WTC11 (cell line): ENCODE results near the gene CDKN2AIPNL. TPM values are rescaled to one million over a fixed set of nuclear protein-coding genes. Genes with fewer than 3 reads are reported as not detected.

ENCODE experiments used
- ATAC-seq: fragments of 200-7000 bp; cut with Tn5 transposase; 2 replicates; pipeline ENCODE4 v1.10.0; 2021; ENCODE audit warnings: mild to moderate bottlenecking, moderate library complexity
- CTCF ChIA-PET: fragments of 300-600 bp; sonication (Branson Sonifier 250); formaldehyde crosslinking; loops from one replicate; lab custom pipeline; 2021; ENCODE audit warnings: antibody characterized with exemption; lab: Charles Lee
- POLR2A ChIA-PET: fragments of 350-600 bp; sonication (Branson Sonifier 250); formaldehyde crosslinking; loops from one replicate; lab custom pipeline; 2021; ENCODE audit warnings: antibody characterized with exemption; lab: Charles Lee
- DNase-seq: peaks from one replicate; pipeline ENCODE4 v3.0.0; 2021; ENCODE audit warnings: low spot score
- H3K27ac Mint-ChIP-seq: 2 replicates; pipeline ENCODE4 v1.8.0; 2021; ENCODE audit warnings: mixed read lengths
- H3K27me3 Mint-ChIP-seq: 2 replicates; pipeline ENCODE4 v1.8.0; 2021; ENCODE audit warnings: low read depth, mild to moderate bottlenecking, moderate library complexity, mixed read lengths
- H3K36me3 Mint-ChIP-seq: 2 replicates; pipeline ENCODE4 v1.8.0; 2021; ENCODE audit warnings: mixed read lengths
- H3K4me1 Mint-ChIP-seq: 2 replicates; pipeline ENCODE4 v1.8.0; 2022; ENCODE audit warnings: mixed read lengths
- H3K4me3 Mint-ChIP-seq: 2 replicates; pipeline ENCODE4 v1.8.0; 2021; ENCODE audit warnings: mild to moderate bottlenecking, moderate library complexity, mixed read lengths
- H3K9me3 Mint-ChIP-seq: 2 replicates; pipeline ENCODE4 v1.8.0; 2021; ENCODE audit warnings: mixed read lengths
- ATF1 ChIP-seq: sonication (generic); formaldehyde crosslinking; IDR thresholded peaks from 2 replicates; pipeline ENCODE4 v1.8.1; 2023; ENCODE audit warnings: mild to moderate bottlenecking, moderate library complexity, missing genetic modification reagents
- ETV6 ChIP-seq: sonication (generic); formaldehyde crosslinking; IDR thresholded peaks from 2 replicates; pipeline ENCODE4 v1.8.1; 2022; ENCODE audit warnings: mild to moderate bottlenecking, missing genetic modification reagents
- TP53 ChIP-seq: sonication (generic); formaldehyde crosslinking; IDR thresholded peaks from 2 replicates; pipeline ENCODE4 v1.8.1; 2023; ENCODE audit warnings: mild to moderate bottlenecking, missing genetic modification reagents
- ZNF121 ChIP-seq: sonication (generic); formaldehyde crosslinking; IDR thresholded peaks from 2 replicates; pipeline ENCODE4 v1.8.0; 2023; ENCODE audit warnings: missing genetic modification reagents
- ZNF219 ChIP-seq: sonication (generic); formaldehyde crosslinking; IDR thresholded peaks from 2 replicates; pipeline ENCODE4 v1.8.0; 2023; ENCODE audit warnings: missing genetic modification reagents, mild to moderate bottlenecking, borderline replicate concordance
- ZNF423 ChIP-seq: fragments of 250-450 bp; sonication (Bioruptor Pico); IDR thresholded peaks from 2 replicates; pipeline ENCODE4 v2.1.2; 2022; ENCODE audit warnings: mild to moderate bottlenecking, moderate library complexity
- total RNA-seq: library from RNA; stranded (reverse); gene quantifications from 3 replicates; pipeline ENCODE4 v1.2.3, GENCODE V29; 2021
- TF ChIP-seq, protein P1 (sequence below): sonication (generic); formaldehyde crosslinking; IDR thresholded peaks from 2 replicates; pipeline ENCODE4 v1.8.0; 2023; ENCODE audit warnings: missing genetic modification reagents, mild to moderate bottlenecking, borderline replicate concordance
- TF ChIP-seq, protein P2 (sequence below): fragments of 250-450 bp; sonication (Bioruptor Pico); IDR thresholded peaks from 2 replicates; pipeline ENCODE4 v2.1.2; 2022; ENCODE audit warnings: mild to moderate bottlenecking, moderate library complexity
- TF ChIP-seq, protein P3 (sequence below): sonication (generic); formaldehyde crosslinking; IDR thresholded peaks from 2 replicates; pipeline ENCODE4 v1.8.1; 2023; ENCODE audit warnings: mild to moderate bottlenecking, missing genetic modification reagents
- TF ChIP-seq, protein P4 (sequence below): sonication (generic); formaldehyde crosslinking; IDR thresholded peaks from 2 replicates; pipeline ENCODE4 v1.8.0; 2022; ENCODE audit warnings: mild to moderate bottlenecking, missing genetic modification reagents
- TF ChIP-seq, protein P5 (sequence below): sonication (generic); formaldehyde crosslinking; IDR thresholded peaks from 2 replicates; pipeline ENCODE4 v1.8.1; 2023; ENCODE audit warnings: mild to moderate bottlenecking, missing genetic modification reagents, moderate library complexity
- TF ChIP-seq, protein P6 (sequence below): sonication (generic); formaldehyde crosslinking; conservative IDR thresholded peaks from 2 replicates; pipeline ENCODE4 v1.8.1; 2023; ENCODE audit warnings: mild to moderate bottlenecking, low read depth, missing genetic modification reagents, moderate library complexity
- TF ChIP-seq, protein P7 (sequence below): sonication (generic); formaldehyde crosslinking; IDR thresholded peaks from 2 replicates; pipeline ENCODE4 v1.8.0; 2022; ENCODE audit warnings: mild to moderate bottlenecking, missing genetic modification reagents
- TF ChIP-seq, protein P8 (sequence below): fragments of 250-450 bp; sonication (Bioruptor Pico); conservative IDR thresholded peaks from 2 replicates; pipeline ENCODE4 v1.9.0; 2021; ENCODE audit warnings: mild to moderate bottlenecking

Gene CDKN2AIPNL
- total RNA-seq, 1 experiment from 2014 or later: 54.3 TPM

DNA sequence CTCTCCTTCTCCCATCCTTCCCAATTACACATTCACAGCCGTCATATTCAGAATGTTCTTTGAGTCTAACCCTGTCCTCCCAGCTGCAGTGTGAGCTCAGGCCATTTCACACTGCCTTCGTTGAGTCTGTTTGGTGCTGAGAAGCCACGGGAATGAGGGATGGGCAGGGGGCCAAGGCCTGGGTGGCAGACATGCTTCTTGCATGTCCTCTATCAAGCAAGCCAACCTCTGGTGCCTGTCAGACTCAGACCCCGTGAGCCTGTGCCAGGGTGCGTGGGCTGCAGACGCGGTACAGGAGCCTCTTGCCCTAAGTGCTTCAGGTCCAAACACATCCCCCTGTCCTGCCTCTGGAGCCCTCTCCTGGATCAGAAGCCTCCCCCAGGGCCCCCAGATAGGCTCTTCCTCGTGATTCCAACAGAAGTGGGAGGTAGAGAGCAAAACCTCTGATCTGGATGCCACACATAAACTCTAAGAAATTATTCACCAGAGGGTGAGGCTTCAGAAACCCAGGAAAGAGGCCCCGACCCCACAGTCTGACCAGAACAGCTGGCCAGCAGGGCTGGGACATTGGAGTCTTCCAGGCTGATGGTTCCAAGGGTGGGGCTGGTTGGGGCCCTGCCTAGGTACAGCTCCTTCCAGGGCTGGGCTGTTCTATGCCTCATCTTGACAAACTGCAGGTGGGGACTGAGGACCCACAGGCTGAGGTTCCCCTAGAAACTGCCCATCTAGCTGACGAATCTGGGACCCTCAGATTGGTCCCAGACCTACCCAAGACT lies 46.7 kb upstream of the CDKN2AIPNL start (continued):
- TF ChIP-seq ATF1 (CRISPR knock-in tag) (no peak), ZNF423 (CRISPR knock-in tag) (no peak), ETV6 (CRISPR knock-in tag) (no peak)
- TF ChIP-seq, protein P1, sequence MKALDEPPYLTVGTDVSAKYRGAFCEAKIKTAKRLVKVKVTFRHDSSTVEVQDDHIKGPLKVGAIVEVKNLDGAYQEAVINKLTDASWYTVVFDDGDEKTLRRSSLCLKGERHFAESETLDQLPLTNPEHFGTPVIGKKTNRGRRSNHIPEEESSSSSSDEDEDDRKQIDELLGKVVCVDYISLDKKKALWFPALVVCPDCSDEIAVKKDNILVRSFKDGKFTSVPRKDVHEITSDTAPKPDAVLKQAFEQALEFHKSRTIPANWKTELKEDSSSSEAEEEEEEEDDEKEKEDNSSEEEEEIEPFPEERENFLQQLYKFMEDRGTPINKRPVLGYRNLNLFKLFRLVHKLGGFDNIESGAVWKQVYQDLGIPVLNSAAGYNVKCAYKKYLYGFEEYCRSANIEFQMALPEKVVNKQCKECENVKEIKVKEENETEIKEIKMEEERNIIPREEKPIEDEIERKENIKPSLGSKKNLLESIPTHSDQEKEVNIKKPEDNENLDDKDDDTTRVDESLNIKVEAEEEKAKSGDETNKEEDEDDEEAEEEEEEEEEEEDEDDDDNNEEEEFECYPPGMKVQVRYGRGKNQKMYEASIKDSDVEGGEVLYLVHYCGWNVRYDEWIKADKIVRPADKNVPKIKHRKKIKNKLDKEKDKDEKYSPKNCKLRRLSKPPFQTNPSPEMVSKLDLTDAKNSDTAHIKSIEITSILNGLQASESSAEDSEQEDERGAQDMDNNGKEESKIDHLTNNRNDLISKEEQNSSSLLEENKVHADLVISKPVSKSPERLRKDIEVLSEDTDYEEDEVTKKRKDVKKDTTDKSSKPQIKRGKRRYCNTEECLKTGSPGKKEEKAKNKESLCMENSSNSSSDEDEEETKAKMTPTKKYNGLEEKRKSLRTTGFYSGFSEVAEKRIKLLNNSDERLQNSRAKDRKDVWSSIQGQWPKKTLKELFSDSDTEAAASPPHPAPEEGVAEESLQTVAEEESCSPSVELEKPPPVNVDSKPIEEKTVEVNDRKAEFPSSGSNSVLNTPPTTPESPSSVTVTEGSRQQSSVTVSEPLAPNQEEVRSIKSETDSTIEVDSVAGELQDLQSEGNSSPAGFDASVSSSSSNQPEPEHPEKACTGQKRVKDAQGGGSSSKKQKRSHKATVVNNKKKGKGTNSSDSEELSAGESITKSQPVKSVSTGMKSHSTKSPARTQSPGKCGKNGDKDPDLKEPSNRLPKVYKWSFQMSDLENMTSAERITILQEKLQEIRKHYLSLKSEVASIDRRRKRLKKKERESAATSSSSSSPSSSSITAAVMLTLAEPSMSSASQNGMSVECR (CRISPR knock-in tag): no peak
- TF ChIP-seq, all 79 proteins: peak for 0

DNA sequence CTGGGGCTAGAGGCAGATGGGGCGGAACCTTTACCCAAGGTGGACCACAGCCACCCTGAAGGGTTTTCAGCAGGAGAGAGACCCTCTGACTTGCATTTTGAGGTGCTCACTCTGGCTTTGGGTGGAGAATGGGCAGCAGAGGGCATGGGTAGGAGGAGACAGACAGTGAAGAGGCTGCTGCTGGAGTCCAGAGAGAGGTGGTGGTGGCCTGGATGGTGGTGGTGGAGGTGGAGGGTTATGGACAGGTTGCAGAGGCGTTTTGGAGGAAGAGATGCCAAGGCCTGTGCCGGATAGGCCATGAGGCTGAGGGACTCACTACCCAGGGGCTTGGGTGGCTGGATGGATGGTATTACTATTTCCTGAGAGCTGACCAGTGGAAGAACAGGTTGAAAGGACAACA lies 46.1 kb upstream of the CDKN2AIPNL start:
- Mint-ChIP-seq H3K36me3 (no peaks in the 10 kb centered on the region), H3K4me3 (no peak overlapping the region), H3K27ac (no peak overlapping the region; the same call in 1 of the 2 replicates), H3K9me3 (no peaks in the 10 kb centered on the region), H3K4me1 (no peaks in the 10 kb centered on the region; the same call in 1 of the 2 replicates), H3K27me3 (no peaks in the 10 kb centered on the region; the same call in 1 of the 2 replicates)
- TF ChIP-seq TP53 (CRISPR knock-in tag): no peak
- TF ChIP-seq, protein P2, sequence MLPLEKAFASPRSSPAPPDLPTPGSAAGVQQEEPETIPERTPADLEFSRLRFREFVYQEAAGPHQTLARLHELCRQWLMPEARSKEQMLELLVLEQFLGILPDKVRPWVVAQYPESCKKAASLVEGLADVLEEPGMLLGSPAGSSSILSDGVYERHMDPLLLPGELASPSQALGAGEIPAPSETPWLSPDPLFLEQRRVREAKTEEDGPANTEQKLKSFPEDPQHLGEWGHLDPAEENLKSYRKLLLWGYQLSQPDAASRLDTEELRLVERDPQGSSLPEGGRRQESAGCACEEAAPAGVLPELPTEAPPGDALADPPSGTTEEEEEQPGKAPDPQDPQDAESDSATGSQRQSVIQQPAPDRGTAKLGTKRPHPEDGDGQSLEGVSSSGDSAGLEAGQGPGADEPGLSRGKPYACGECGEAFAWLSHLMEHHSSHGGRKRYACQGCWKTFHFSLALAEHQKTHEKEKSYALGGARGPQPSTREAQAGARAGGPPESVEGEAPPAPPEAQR (CRISPR knock-in tag): no peak
- TF ChIP-seq, protein P3, sequence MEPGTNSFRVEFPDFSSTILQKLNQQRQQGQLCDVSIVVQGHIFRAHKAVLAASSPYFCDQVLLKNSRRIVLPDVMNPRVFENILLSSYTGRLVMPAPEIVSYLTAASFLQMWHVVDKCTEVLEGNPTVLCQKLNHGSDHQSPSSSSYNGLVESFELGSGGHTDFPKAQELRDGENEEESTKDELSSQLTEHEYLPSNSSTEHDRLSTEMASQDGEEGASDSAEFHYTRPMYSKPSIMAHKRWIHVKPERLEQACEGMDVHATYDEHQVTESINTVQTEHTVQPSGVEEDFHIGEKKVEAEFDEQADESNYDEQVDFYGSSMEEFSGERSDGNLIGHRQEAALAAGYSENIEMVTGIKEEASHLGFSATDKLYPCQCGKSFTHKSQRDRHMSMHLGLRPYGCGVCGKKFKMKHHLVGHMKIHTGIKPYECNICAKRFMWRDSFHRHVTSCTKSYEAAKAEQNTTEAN (CRISPR knock-in tag): no peak
- TF ChIP-seq ZNF121 (CRISPR knock-in tag): no peak
- TF ChIP-seq, protein P4, sequence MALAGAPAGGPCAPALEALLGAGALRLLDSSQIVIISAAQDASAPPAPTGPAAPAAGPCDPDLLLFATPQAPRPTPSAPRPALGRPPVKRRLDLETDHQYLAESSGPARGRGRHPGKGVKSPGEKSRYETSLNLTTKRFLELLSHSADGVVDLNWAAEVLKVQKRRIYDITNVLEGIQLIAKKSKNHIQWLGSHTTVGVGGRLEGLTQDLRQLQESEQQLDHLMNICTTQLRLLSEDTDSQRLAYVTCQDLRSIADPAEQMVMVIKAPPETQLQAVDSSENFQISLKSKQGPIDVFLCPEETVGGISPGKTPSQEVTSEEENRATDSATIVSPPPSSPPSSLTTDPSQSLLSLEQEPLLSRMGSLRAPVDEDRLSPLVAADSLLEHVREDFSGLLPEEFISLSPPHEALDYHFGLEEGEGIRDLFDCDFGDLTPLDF (CRISPR knock-in tag): no peak
- TF ChIP-seq, protein P5, sequence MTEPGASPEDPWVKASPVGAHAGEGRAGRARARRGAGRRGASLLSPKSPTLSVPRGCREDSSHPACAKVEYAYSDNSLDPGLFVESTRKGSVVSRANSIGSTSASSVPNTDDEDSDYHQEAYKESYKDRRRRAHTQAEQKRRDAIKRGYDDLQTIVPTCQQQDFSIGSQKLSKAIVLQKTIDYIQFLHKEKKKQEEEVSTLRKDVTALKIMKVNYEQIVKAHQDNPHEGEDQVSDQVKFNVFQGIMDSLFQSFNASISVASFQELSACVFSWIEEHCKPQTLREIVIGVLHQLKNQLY: no peak
- TF ChIP-seq, protein P6, sequence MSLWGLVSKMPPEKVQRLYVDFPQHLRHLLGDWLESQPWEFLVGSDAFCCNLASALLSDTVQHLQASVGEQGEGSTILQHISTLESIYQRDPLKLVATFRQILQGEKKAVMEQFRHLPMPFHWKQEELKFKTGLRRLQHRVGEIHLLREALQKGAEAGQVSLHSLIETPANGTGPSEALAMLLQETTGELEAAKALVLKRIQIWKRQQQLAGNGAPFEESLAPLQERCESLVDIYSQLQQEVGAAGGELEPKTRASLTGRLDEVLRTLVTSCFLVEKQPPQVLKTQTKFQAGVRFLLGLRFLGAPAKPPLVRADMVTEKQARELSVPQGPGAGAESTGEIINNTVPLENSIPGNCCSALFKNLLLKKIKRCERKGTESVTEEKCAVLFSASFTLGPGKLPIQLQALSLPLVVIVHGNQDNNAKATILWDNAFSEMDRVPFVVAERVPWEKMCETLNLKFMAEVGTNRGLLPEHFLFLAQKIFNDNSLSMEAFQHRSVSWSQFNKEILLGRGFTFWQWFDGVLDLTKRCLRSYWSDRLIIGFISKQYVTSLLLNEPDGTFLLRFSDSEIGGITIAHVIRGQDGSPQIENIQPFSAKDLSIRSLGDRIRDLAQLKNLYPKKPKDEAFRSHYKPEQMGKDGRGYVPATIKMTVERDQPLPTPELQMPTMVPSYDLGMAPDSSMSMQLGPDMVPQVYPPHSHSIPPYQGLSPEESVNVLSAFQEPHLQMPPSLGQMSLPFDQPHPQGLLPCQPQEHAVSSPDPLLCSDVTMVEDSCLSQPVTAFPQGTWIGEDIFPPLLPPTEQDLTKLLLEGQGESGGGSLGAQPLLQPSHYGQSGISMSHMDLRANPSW (CRISPR knock-in tag): no peak
- TF ChIP-seq ZNF219 (CRISPR knock-in tag): no peak
- TF ChIP-seq, protein P7, sequence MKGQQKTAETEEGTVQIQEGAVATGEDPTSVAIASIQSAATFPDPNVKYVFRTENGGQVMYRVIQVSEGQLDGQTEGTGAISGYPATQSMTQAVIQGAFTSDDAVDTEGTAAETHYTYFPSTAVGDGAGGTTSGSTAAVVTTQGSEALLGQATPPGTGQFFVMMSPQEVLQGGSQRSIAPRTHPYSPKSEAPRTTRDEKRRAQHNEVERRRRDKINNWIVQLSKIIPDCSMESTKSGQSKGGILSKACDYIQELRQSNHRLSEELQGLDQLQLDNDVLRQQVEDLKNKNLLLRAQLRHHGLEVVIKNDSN (CRISPR knock-in tag): no peak
- TF ChIP-seq, protein P8, sequence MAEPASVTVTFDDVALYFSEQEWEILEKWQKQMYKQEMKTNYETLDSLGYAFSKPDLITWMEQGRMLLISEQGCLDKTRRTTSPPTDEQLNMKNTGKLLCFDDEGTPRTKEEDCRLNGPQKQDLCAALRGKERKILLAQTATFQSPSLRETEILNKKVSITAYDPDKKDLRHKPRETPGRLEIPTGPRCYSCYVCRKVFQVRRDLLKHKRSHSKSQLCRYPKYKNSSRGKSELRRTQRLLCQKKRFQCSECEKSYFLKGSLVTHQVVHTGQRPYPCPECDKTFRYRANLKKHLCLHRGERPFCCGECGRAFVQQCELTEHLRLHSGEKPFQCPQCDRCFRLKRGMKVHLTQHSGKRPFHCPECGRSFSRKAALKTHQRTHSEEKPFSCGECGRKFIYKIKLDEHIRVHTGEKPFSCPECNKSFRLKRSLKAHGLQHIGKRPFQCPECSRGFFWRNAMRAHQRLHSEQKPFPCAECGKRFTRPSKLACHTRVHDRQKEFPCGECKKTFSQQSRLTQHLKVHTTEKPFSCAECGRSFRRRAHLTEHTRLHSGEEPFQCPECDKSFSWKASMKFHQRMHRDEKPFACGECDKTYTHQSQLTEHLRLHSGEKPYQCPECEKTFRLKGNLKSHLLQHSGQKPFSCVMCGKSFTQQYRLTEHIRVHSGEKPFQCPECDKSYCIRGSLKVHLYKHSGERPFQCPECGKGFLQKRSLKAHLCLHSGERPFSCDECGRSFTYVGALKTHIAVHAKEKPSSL (CRISPR knock-in tag): no peak
- DNase-seq (no peak), ATAC-seq (no peak)
- CTCF ChIA-PET: interaction anchor here (1.6 kb wide), 1 partner anchor 54 kb away, joined by 5 read pairs; no protein-coding TSS in a partner anchor
- POLR2A ChIA-PET: no interaction called here
